HL-60 (cell line): ENCODE data around the gene OR4Q2.

Source experiments
- DNase-seq, 2 experiments: peaks; one replicate each; pipeline ENCODE4 v3.0.0-alpha.2; 2010 to 2020; ENCODE audit warnings: low read depth in 1 of 2, low spot score in 1 of 2
- H3K27ac ChIP-seq: fragments of 250-450 bp; sonication (Bioruptor Pico); replicated peaks from 2 replicates; pipeline ENCODE4 v1.5.1; 2020; ENCODE audit warnings: mild to moderate bottlenecking, moderate library complexity
- H3K27me3 ChIP-seq: fragments of 250-450 bp; sonication (Bioruptor Pico); 2 replicates; pipeline ENCODE4 v1.5.1; 2021; ENCODE audit warnings: mild to moderate bottlenecking, moderate library complexity; ENCODE audit not compliant: insufficient read depth, poor library complexity, severe bottlenecking
- H3K4me3 ChIP-seq: replicated peaks from 2 replicates; pipeline ENCODE4 v1.5.1; 2011; ENCODE audit warnings: mild to moderate bottlenecking, control low read depth, low read length; ENCODE audit not compliant: insufficient read depth
- CTCF ChIP-seq: IDR thresholded peaks from one replicate; pipeline ENCODE4 v1.5.1; 2011; ENCODE audit warnings: low read length, control low read depth, inconsistent platforms; ENCODE audit not compliant: insufficient read depth
- GABPA ChIP-seq: IDR thresholded peaks from 2 replicates; pipeline ENCODE4 v1.6.1; 2012; ENCODE audit warnings: low read depth
- POLR2AphosphoS5 ChIP-seq: IDR thresholded peaks from 2 replicates; pipeline ENCODE4 v1.6.1; 2012; ENCODE audit warnings: low read depth
- REST ChIP-seq: IDR thresholded peaks from 2 replicates; pipeline ENCODE4 v1.6.1; 2012; ENCODE audit warnings: low read depth; ENCODE audit not compliant: insufficient replicate concordance
- SPI1 ChIP-seq: IDR thresholded peaks from 2 replicates; pipeline ENCODE4 v1.6.1; 2012; ENCODE audit warnings: low read depth, mild to moderate bottlenecking, borderline replicate concordance

Gene OR4Q2

GRCh38 chr14:20019257-20019865 lies 17.4 kb downstream of the OR4Q2 start, which contains the start of gene OR4K14:
TSS of gene OR4K14 (minus strand) at chr14:20019307. CDS start at chr14:20015193, 4,114 bp downstream.
- peaks cover 4% of the 10 kb centered on the region for H3K27me3 ChIP-seq
- no peak for TF ChIP-seq POLR2AphosphoS5
- no peak for TF ChIP-seq CTCF
- no peak for TF ChIP-seq SPI1
- no peak for TF ChIP-seq REST
- TF ChIP-seq GABPA: no peak
- H3K4me3 ChIP-seq: no peak within 1 kb of the TSS
- DNase-seq: no peak
- H3K27ac ChIP-seq: no peak within 1 kb of the TSS

GRCh38 chr14:20031058-20031457 lies 29.1 kb downstream of the OR4Q2 start:
- Histone ChIP-seq H3K4me3 (no peak overlapping the region), H3K27me3 (no peaks in the 10 kb centered on the region), H3K27ac (no peak overlapping the region)
- TF ChIP-seq CTCF (no peak), POLR2AphosphoS5 (no peak), REST (no peak), SPI1 (no peak), GABPA (no peak)
- DNase-seq: no peak

- Histone ChIP-seq H3K27ac (no peak overlapping the region), H3K27me3 (no peaks in the 10 kb centered on the region), H3K4me3 (no peak overlapping the region)
- TF ChIP-seq POLR2AphosphoS5: no peak
- TF ChIP-seq GABPA: no peak
- no peak for TF ChIP-seq REST
- TF ChIP-seq CTCF: no peak
- TF ChIP-seq SPI1: no peak
- no peak for DNase-seq
These were observed 33.5 kb downstream of the OR4Q2 start for GRCh38 chr14:20035449-20035848.
